NCI-H1048 (cell line): ENCODE measurements around the gene CDH22.

Experiments used
- DNase-seq: peaks from one replicate; lab custom pipeline; 2025; lab: John Stamatoyannopoulos, UW

Gene CDH22

GRCh38 chr20:46214824-46215488, 93.3 kb downstream of the CDH22 start:
- DNase-seq = no peak

DNA sequence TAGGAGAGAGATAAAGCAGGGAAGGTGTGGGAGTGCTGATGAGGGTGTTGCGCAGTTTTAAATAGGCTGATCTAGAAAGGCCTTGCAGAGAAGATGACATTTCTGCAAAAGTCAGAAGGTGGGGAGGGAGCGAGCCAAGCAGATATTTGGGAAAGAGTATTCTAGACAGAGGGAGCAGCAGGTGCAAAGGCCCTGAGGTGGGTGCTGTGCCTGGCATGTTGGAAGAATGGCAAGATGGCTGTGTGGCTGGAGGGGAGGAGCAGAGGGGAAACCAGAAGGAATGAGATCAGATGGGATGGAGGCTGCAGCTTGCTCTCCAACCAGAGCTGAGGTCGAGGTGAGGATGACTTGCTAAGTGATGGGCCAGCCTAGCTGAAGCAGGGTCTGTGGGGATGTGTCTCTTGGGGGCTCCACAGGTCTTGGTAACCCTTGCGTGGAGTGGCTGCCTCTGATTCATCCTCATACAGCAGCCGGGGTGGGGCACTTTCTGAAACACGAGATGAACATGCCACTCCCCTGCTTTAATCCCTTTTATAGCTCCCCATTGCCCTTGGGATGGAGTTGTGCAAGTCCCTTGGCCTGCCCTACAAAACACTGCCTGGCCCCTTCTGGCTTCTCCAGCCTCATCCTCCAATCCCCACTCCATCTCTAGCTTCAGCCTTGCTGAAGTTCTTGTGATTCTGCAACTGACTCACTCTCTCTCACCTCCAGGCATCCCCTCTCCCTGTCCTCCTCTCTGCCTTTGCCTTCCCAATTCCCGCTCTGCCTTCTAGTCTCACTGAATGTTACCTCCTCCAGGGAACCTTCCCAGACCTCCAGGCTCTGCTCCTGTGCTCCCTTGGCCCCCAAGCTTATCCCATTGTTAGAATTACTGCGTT, 94.1 kb downstream of the CDH22 start:
- no peak for DNase-seq

- no peak for DNase-seq
These were observed 95.4 kb downstream of the CDH22 start for GRCh38 chr20:46212876-46213275.

DNA sequence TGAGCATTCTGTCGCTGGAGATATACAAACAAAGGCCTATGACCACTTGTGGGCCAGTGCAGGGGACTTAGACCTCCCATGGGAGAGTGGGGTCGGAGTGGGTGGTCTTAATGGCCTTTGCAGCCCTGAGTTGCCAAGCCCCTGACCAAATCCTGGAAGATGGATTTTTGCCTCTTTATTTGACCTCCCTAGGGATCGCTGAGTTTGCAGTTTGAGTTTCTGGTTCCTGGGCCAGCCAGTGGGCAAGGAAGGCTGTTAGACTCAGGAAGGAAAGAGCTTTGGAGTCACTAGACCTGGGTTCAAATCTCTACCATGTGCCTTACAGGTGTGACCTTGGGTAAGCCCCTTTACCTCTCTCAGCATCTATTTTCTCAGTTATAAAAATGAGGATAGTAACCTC, 96.0 kb downstream of the CDH22 start:
- no peak for DNase-seq

GRCh38 chr20:46211331-46211722, 97.0 kb downstream of the CDH22 start:
- DNase-seq = no peak

DNA sequence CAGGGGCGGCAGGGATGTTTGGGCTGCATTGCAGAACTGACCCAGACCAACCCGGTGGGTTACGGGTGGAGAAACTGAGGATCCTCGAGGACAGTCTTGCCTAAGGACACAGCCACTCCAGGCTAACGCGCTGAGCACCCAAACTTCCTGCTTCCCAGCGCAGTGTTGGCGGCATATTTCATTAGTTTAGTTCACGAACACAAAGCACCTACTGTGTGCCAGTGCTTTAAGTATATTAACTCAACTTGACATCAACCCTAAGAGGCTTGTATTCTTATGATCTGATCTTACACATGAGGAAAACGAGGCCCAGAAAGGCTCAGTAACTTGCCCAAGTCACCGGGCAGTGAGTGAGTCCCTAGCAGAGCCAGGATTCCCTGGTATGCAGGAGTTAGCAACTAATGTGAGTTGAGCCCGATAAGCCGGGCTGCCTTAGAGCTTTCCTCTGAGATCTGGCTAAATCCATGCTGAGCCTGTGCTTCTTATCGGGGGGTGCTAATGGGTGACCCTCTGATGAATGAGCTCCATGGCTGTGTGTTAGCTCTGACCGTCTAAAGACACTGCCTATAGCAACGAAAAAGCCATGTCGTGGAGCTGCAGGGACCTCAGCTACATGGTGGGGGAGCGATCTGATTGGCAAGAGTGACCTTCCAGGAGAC, 97.5 kb downstream of the CDH22 start:
- DNase-seq = no peak

DNA sequence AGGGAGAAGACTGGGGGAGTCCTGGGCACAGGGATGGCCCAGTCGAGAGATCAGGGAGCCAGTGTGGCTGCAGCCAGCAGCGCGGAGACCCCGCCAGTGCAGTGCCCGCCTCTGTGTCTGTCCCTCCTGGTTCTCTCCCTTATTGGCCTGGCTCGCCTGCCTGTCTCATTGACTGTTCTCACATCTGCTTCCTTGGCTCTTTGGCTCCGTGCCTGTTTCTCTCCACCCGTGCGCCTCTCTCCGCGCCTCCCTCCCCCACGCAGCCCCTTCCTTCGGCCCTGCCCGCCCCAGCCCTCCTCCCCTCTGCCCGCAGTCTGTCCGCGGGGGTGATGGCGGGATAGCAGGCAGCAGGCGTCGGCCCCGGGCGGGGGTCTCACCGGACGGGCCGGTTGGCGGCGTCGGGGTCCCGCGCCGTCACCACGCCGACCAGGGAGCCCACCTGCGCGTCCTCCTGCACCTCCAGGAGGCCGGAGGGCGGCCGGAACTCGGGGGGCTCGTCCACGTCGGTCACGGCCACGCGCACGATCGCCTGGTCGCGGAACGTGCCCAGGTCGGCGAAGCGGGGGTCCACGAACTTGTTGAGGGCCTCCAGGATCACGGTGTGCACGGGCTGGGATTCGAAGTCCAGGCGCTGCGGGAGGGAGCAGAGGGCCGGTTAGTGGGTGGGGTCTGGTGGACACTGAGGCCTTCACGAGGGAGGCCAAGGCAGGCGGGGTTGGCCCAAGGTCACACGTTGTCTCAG, 98.2 kb downstream of the CDH22 start:
- DNase-seq = no peak

GRCh38 chr20:46207793-46208192, 100.5 kb downstream of the CDH22 start:
- DNase-seq = no peak

- DNase-seq = no peak
These were observed 101.2 kb downstream of the CDH22 start for GRCh38 chr20:46206992-46207549.

GRCh38 chr20:46206025-46206424, 102.3 kb downstream of the CDH22 start:
- no peak for DNase-seq

GRCh38 chr20:46205349-46205748, 102.9 kb downstream of the CDH22 start:
- no peak for DNase-seq

- DNase-seq = no peak
These were observed 103.6 kb downstream of the CDH22 start for GRCh38 chr20:46204594-46205186.

GRCh38 chr20:46203510-46203837, 104.8 kb downstream of the CDH22 start:
- DNase-seq = no peak

DNA sequence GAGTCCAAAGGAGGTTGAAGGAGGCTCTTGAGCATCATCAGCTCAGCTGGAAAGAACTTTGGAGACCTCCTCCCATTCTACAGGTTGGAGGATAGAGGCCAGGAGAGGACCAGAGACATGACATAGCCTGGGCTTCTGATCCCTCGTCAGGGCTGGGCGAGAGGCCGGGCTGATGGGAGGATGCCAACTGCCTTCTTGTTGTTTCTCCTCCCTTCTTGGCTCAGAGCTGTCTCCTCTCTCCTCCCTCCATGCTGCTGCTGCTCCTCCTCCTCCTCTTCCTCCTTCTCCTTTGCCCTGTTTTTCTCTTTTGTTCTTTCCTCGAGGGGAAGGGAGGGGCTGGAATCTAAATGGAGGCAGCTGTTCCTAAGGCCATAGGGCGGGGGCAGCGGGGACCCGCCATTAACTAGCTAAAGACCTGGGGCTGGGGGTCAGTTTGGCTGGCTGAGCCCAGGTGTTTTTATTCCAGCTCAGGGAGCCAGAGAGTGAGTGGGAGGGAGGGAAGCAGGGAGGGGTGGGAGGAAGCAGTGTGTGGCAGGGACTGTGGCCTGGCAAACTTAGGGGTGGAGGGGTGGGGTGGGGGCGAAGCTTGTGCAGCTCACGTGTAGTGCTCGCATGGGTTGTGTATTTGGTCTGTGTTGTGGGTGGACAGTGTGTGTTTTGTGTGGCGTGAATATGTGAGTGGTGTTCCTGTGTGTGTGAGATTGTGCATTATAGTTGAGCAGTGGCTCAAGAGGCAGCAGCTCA, 105.4 kb downstream of the CDH22 start:
- no peak for DNase-seq

- no peak for DNase-seq
These were observed 107.4 kb downstream of the CDH22 start for GRCh38 chr20:46200582-46201570.

- DNase-seq = no peak
These were observed 109.1 kb downstream of the CDH22 start for GRCh38 chr20:46199198-46199597.

DNA sequence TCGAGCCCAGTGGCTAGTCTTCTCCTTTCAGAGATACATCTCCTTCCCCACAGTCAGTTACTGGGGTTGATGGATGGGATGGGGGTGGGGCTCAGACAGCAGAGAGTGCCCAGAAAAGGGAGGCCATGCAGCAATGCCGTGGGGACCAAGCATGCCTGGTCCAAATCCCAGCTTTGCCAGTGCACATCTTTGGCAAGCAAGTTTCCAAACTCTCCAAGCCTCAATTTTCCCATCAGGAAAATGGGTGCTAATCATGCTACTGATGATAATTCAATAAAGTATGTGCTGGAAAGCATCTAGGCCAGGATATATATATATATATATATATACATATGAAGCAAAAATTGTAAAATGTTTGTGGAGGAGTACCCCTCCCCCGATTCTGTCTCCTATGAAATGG, 111.3 kb downstream of the CDH22 start:
- no peak for DNase-seq

DNA sequence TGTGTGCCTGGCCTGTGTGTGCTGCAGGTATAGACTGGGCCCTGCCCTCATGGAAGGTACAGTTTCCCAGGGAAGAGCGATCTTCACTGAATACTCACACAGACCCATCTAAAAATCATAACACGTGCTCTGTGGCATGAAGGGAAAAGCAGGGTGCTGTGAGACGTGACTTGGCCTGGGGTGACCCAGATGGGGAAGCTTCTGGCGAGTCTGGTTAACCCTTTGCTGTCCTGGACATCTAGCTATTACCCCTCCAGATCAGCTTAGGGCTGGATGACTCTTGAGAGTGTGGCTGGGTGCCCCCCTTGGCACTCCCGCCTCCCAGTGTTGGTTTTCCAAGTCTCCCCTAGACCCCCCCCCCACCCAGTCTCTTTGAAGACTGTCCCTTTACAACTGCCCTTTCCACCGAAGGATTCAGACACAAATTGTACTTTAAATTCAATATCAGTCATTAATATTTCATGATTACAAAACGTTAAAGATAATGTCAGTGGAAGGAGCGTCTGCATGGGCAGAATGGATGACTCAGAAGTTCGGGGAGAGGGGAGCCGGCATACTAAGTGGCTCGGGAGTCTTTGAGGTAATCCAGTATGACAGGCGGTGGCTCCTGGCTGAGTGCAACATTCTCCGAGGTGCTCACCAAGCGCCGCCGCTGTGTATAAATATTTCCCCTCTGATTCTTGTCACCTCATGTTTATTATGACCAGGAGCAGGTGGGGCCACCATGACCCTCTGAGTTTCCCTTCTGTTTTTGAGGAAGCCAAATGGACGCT, 112.8 kb downstream of the CDH22 start:
- no peak for DNase-seq

DNA sequence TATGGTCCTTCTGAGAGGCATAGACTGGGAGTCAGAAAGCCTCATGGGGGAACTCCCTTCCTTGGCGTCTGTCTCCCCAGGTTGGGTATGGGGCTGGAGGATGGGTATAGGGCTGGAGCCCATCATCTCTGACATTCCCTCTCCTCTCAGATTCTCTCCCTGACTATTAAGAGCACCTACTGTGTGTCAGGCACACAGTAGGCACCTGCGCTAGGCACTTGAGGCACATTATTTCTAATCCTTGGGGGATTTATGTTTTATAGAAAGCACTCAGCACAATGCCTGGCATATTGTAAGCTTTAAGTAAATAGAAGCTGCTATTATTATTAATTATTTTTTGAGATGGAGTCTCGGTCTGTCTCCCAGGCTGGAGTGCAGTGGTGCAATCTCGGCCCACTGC, 113.9 kb downstream of the CDH22 start:
- no peak for DNase-seq
